ELR (cell line): ENCODE measurements around the gene TMEM87B.

Experiments used
- DNase-seq: peaks from one replicate; pipeline ENCODE4 v3.0.0-alpha.2; 2015; ENCODE audit warnings: low read depth

Gene TMEM87B

DNA sequence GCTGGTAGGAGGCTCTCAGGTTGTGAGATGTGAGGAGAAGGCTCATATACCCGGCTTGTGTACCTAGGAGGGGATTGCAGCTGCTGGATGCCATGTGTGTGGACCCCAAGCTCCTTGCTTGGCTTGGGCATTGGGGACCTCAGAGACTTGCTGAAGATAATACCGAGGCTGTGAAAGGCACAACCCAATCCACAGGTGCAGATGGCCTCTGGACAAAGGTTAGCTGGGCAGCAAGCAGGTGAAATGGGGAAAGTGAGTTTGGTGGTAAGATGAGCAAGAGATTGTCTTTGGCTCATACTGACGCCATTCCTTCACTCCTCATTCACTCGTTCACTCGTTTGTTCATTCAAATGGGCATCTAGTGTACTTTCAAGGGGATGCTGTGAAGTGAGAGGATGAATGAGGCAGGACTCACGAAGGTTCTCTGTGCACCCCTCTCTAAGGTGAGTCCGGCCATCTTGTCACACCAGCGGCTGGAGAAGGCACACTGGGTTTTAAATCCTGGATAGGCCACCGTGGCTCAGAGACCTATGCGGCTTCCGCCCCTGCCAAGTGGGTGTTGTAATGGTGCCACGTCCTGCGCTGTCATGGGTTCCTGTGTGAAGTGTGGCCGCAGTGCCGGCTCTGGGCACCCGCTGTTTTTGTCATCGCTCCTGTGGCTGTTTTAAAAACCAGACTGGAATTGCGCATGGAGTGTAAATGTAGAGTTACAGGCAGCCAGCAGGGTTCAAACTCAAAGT, 96.8 kb downstream of the TMEM87B start:
- no peak for DNase-seq

DNA sequence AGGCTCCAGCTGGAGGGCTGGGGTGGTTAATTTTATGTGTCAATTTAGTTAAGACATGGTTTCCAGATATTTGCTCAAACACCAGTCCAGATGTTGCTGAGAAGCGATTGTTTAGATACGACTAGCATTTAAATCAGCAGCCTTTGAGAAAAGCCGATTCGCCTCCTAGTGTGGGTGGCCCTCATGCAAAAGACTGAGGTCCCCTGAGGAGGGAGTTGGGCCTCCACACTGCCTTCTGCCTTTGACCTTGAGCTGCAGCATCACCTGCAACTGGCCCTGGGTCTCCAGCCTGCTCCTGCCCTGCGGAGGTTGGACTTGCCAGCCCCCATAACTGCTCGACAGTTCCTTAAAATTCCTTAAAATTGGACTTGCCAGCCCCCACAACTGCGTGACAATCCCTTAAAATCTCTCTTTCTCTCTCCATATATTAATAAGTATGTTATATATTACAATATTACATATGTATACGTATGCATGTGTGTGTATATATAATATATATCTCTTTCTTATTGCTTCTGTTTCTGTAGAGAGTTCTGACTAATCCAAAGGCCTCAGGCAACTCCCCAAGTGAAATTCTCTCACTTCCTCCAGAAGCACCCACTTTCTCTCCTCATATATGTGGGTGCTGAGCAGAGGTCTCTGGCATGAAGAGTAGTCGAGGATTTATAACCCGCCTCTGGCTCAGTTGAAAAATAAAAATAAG, 97.6 kb downstream of the TMEM87B start:
- DNase-seq: peak; percentile 16

DNA sequence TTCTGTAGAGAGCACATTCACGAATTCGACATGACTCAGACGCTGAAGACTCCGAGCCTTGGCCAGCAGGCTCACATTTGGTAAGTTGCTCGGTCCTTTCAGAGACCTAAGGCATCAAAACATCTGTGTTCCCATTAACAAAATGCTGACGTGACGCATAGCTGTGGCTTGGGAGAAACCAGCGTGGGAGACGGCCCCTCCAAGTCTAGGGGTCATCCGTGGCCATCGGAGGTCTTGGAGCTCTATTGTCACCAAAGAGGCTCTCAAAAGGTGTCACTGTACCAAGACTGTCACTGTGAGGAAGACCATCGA, 98.1 kb downstream of the TMEM87B start:
- no peak for DNase-seq

DNA sequence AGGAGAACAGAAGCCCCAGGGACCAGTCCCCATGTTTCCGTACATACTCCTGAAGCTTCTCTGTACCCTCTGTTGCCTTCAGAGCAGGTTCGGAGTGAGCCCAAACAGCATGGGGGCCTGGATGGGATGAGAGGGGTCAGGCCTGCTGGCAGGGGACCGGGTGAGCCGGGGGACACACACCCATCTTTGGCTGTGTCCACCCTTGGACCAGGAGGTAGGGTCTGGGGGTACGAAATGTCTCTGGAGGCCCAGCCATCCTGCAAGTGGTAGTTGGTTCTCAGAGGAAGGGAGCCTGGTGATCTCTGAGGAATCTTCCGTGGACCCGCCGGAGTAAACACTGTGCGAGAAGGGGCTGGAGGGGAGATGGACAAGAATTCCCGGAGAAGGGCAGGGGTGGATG, 98.4 kb downstream of the TMEM87B start:
- no peak for DNase-seq

DNA sequence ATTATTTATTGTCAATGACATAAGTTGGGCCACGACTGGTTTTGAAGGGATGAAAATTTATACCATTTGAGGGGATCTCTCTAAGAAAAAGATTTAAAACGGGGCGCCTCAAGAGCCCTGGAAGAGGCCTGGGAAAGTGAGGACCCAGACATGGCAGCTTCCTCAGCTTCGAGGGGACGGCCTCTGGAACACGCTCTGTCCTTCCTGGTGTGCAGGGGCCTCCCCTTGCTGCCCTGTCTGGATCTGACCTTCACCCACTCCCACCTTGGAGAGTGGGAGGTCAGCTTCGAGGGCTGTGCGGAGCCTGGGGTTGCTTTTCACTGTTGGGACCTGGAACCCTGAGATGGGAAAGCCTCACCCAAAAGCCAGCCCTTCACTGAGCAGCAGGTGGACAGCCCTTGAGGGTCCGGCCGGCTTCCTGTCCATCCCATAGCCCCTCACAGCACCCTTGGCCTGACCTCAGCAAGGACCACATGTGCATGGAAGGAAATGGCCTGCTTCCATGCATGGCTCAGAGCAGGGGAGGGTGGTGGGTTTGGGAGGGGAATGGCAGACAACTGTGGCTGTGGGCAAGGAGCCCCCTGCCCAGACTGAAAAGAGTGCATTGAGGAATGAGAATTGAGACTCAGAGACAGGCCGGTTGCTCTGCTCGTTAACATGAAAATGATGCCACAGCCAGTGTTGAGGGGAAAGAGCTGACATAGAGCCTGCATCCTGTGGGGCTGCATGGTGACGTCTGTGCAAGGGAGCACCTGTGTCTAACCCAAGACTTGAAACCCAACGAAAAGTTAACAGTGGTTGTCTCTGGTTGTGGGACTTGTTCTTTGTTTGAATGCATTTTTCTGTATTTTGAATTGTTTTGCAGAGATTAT, 99.4 kb downstream of the TMEM87B start:
- DNase-seq: no peak

DNA sequence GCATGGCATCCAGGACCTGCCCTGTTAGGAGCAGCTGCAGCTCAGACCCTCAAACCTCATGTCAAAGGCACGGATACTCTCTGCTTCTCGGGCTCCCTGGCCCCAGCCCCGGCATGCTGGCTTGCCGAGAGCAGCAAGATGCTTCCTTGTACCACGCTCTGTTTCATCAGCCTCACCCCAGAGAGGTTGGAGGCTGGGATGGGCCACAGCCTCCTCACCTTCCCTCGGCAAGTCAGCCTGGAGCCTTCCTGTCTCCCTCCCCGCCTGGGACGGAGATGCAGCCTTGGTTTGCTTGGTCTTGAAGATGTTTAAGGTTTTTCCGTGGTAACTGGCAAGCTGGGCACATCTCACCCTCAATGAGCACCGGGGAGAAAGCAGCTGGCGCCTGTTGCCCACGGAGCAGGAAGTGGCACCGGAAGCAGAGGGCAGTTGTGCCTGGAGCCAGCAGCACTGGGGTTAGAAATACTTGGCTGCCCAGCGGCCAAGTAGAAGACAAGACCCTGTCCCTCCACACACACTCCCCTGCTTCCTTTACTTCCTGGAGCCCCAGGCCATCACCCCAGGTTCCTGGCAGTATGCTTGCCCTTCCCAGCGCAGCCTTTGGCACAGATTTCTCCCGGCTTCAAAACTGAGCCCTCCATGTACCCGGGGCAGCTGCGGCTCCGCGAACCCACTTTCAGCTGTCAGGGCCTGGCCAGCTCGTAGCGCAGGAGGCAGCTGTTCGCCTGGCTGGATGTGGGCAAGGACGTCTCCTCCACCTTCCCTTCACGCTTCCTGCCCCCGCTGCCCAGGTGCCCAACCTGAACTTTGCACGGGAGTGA, 100.5 kb downstream of the TMEM87B start:
- DNase-seq: no peak

DNA sequence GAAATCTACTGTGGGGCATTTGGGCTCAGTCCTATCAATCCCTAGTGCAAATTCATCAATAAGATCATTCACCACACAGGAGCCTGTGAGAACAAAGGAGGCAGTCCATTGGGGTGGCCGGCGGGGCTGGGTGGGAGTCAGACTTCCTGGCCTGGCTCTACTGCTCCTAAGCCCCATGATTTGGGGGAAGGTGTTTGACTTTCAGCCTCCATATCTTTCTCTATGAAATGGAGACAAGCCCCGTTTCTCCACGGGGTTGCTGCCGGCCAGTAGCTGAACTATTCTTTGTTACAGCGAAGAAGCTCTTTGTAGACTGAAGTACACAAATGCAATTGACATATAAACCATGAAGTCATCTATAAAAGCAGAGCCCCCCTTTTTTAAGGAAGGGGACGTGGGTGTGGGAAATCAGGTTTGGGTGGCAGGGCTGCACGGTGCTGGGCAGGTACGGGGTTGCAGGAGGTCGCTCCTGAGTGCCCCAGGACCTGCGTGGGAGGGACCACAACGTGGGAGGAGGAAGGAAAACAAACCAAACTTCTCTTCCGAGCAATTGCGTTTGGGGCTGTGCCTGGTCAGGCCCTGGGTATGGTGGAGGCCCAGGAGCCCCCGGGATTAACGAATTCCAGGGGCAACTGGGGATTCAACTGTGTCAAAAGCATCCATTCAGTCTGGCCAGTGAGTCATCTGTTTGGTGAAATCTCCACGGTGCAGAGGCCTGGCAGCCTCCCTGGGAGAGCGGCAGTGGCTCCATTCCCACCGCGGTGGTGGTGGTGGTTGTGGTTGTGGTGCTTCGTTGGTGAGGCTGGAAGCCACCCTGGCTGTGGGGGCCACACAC, 101.3 kb downstream of the TMEM87B start:
- peak; percentile 57 for DNase-seq

DNA sequence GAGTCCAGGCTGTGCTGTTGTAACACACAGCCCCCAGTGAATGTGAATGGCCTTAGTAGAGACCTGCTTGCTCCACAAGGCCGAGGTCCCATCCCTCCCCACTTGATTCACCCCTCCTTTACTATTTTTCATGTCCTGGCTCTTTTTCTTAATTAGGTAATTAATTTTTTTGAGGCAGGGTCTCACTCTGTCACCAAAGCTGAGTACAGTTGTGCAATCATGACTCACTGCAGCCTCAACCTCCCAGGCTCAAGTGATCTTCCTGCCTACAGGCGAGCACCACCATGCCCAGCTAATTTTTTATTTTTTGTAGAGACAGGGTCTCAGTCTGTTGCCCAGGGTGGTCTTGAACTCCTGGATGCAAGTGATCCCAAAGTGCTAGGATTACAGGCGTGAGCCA, 102.4 kb downstream of the TMEM87B start:
- no peak for DNase-seq

DNA sequence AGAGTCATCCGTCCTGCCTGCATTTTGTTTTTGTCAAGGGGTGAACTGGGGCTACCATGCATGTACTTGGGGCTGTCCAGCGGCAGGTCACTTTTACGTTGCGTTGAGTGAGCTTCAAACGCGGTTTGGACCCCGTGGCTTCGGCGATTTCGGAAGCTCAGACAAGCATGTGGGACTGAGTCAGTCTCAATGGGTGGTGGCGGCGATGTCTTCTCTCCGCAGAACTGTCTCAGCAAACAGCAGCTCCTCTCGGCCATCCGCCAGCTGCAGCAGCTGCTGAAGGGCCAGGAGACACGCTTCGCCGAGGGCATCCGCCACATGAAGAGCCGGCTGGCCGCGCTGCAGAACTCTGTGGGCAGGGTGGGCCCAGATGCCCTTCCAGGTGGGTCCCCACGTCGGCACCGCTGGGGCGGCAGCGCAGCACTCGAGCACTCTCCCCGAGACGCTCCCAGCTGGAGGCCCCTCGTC, 104.4 kb downstream of the TMEM87B start:
- DNase-seq: no peak

DNA sequence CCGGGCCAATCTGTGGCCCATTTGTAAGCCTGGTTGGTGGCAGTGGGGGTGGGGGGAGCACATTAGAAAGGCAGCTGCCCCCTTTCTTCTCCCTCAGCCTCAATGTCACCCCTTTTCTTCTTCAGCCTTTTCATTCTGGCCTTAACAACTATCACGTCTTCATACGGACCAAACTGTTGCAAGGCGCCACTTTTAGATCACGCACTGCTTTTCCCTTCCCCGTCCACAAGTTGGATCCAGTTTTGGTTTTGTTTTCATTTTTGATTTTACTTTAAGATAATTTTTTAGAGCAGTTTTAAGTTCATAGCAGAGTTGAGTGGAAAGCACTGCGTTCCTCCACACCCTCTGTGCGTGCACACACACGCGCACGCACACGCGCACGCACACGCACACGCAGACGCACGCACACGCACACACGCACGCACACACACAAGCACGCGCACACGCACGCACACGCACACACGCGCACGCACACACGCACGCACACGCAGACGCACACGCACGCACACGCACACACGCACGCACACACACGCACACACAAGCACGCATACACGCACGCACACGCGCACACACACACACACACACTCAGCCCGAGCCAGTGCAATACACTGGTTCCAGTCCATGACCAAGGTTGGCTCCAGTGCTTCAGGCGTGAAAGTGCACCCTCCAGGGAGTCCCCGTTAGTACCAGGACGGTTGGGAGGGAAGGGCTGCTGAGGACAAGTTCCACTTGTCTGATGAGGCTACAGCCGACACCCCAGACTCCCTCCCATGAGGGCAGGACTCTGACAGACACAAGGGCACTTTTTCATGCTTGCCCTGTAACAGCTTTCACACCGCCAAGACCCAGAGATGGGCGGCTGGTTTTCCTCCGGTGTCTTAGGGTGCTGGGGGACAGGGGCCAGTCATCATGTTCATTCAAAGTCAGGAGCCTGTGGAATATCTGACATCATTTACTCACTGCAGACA, 105.5 kb downstream of the TMEM87B start:
- DNase-seq: no peak

DNA sequence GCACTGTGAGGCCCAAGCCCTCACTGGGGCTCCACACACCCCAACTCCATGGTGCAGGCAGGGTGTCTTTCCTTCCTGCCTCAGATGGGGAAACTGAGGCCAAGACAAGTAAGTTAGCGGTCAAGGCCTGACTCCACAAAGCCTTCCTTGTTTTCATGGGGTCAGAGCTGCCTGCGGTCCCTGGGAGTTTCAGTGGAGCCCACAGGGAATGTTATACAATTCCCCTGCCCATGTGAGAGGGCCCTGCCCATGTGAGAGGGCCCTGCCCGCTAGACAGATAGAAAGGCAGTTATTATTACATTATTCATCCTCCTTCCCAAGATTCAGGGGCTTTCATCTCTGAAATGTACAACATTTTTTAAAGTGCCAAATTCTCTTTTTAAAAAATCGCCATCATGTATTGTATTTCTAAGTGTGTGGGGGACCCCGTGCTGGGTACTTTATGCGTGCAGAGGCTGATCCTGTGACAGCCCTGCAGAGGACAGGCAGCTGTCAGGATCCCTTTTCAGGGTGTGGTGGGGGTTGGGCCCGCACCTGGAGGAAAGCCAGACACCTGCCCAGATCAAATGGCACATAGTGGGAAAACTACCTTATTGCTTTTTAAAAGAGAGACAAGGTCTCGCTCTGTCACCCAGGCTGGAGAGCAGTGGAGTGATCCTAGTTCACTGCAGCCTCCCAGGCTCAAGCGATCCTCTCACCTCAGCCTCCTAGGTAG, 106.5 kb downstream of the TMEM87B start:
- no peak for DNase-seq

DNA sequence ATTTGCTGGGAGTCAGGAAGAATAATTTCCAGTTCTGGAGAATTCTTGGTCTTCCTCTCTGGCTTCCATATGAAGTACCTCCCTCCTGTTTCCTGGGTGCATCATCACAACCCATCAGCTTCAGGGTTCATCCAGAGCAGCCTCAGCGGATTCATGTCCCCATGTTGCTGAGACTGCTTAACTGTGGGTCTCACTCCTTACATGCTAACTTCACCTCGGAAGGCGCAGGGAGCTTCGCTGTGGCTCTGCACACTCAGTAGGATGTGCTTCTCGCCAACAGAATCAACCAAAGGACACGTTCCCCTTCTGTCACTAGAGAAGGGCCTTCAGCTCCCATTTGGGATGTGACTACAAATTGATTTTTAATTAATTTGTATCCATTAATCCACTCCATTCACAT, 107.3 kb downstream of the TMEM87B start:
- no peak for DNase-seq

DNA sequence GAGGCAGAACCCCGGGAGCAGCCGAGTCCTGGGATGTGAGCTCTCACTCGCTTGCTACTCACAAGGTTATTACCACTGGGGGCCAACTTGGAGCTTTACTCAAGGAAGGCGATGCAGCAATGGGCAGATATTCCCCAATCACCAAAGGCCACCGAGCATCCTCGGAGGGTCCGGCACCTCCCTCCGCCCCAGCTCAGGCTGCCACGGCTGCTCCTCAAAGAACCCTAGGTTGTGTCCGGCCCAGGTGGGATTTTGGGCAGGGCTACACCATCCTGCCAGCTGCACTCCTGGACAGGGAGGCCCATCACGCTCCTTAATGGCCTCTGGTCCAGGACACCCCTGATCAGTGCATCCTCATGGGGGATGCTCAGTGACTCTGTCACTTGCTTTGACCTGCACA, 107.9 kb downstream of the TMEM87B start:
- DNase-seq: no peak

DNA sequence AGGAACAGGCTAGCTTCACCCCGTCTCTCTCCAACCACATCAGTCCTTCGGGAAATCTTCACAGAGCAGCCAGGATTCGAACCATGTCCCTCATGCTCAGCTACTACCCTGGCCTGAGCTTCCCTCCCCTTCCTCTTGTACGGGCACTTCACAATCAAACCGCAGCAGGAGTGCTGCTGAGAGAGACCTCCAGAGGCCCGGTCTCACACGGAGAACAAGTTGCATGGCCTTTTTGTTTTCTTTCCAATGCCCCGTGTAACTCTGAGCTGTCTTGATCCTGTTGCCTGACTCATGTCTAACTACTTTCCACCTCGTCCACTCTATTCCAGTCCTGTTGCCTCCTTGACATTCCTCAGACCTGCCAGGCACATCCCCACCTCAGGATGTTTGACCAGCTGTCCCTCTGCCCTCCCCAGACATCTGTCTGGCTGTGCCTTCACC, 108.5 kb downstream of the TMEM87B start:
- DNase-seq: no peak

DNA sequence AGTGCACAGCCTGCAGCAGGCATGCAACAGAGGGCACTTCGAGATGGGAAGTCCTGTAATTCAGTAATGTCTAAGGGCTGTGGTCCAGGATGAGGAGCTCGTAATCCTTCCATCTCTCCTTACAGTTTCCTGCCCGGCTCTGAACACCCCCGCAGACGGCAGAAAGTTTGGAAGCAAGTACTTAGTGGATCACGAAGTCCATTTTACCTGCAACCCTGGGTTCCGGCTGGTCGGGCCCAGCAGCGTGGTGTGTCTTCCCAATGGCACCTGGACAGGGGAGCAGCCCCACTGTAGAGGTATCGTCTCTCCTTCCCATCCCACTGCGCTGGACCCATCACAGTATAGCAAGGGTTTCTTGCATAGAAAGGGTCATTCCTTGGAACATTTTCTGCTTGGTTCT, 109.8 kb downstream of the TMEM87B start:
- no peak for DNase-seq

DNA sequence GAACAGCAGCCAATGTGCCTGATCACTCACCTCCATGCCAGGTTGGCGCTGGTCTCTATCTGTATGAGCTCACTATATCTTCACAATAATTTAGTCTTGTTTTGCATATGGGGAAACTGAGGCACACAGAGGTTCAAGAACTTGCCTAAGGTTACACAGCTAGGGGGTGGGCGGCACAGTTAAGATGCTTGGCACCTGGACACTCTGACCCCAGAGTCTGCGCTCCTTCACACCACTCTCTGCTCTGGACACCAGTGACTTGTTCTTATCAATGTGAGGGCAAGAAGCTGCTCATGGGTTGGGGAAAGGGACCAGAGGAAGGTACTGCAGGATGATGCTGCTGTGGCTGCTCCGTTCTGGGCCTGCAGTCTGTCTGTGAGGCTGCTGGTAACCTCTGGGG, 110.2 kb downstream of the TMEM87B start:
- DNase-seq: no peak

DNA sequence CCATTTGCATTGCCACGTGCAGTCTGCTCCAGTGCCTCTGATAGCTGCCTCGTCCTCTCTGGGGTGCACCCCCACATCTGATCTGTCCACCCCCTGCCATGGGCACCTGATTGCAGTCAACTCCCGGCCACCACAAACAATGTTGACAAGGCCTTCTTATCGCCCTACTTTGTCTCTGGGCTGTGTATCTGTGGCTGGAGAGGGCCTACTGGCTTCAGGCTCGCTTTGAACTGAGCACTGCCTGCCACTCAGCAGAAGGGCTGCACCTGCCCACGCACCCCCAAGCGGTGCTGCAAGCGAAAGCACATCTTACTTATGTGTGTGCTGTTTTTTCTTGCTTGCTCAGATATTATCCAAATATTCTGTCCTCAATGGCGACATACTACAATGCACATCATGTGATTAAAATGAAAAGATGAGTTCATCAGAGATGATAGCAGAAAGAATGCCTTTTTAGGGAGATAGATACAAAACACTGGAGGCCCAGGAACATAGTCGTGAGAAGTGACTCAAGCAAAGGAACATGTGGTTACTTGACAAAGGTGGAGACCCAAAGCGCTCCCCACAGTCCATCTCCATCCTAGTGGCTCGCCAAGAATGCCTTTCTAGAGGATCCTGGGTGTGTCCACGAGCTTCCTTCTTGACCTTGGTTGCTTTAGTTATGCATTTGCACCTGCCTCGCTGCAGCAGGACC, 111.9 kb downstream of the TMEM87B start:
- DNase-seq: no peak

DNA sequence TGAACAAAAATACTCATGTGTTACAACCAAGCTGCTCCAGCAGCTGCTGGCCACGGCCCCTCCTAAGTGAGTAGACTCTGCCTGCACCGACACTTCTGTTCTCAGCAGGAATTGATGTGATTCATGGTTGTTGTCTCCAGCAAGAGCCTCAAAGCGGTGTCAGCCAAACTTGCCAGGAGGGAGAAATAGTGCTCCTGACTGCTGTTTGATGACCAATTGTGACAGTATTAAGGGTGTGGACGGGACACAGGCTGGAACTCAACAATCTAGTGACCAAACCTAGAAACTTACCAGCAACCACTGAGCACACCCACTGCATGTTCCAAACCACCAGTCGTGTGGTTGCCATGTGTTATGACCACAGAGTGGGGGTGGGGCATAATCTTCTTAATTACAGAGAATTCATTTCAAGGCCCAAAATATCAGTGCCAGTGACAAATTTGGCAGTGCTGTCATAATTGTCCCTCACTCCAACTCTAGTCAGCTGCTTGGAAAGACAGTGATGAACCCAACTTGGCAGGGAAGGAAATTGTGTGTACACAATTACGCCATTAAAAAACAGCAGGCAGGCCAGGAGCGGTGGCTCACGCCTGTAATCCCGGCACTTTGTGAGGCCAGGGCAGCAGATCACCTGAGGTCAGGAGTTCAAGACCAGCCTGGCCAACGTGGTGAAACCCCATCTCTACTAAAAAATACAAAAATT, 113.5 kb downstream of the TMEM87B start:
- no peak for DNase-seq
